Endodermal cell (in vitro differentiated cells): ENCODE data around the gene GARIN5A. TPM values are rescaled to one million over a fixed set of nuclear protein-coding genes. Genes with fewer than 3 reads are reported as not detected.

Experiments
- DNase-seq: peaks from one replicate; pipeline ENCODE4 v3.0.0-alpha.2; 2017
- H3K27ac ChIP-seq: 2 replicates; pipeline ENCODE4 v1.5.1; 2013; ENCODE audit warnings: mild to moderate bottlenecking, low read depth, low read length, moderate library complexity
- H3K27me3 ChIP-seq: 2 replicates; pipeline ENCODE4 v1.6.1; 2013; ENCODE audit warnings: mild to moderate bottlenecking, low read length, moderate library complexity; ENCODE audit not compliant: insufficient read depth, control insufficient read depth, poor library complexity, severe bottlenecking
- H3K36me3 ChIP-seq: 2 replicates; pipeline ENCODE4 v1.7.0; 2013; ENCODE audit warnings: mild to moderate bottlenecking, low read length, moderate library complexity; ENCODE audit not compliant: control insufficient read depth, insufficient read depth
- H3K4me1 ChIP-seq: one replicate; pipeline ENCODE4 v1.7.0; 2013; ENCODE audit warnings: low read length; ENCODE audit not compliant: control insufficient read depth, insufficient read depth
- H3K4me3 ChIP-seq: 2 replicates; pipeline ENCODE4 v1.5.1; 2013; ENCODE audit warnings: mild to moderate bottlenecking, low read length, moderate library complexity
- H3K9ac ChIP-seq: 2 replicates; pipeline ENCODE4 v1.6.1; 2013; ENCODE audit warnings: mild to moderate bottlenecking, low read length, moderate library complexity; ENCODE audit not compliant: poor library complexity, severe bottlenecking; ENCODE audit errors: extremely low read depth
- H3K9me3 ChIP-seq: 2 replicates; pipeline ENCODE4 v1.6.1; 2013; ENCODE audit warnings: mild to moderate bottlenecking, low read length, moderate library complexity; ENCODE audit not compliant: control insufficient read depth
- H3K27ac Mint-ChIP-seq: 2 replicates; pipeline ENCODE4 v1.8.0; 2020; ENCODE audit warnings: mixed read lengths
- H3K27me3 Mint-ChIP-seq: 2 replicates; pipeline ENCODE4 v1.8.0; 2021; ENCODE audit warnings: mild to moderate bottlenecking, mixed read lengths; ENCODE audit not compliant: insufficient read depth
- H3K36me3 Mint-ChIP-seq: 2 replicates; pipeline ENCODE4 v1.8.0; 2020; ENCODE audit warnings: low read depth, mixed read lengths
- H3K4me1 Mint-ChIP-seq: 2 replicates; pipeline ENCODE4 v1.8.0; 2020; ENCODE audit warnings: mixed read lengths
- H3K4me3 Mint-ChIP-seq: 2 replicates; pipeline ENCODE4 v1.8.0; 2020; ENCODE audit warnings: mild to moderate bottlenecking, moderate library complexity, mixed read lengths
- H3K9me3 Mint-ChIP-seq: 2 replicates; pipeline ENCODE4 v1.8.0; 2020; ENCODE audit warnings: mild to moderate bottlenecking, mixed read lengths
- CTCF ChIP-seq: fragments of 200-600 bp; sonication (generic); conservative IDR thresholded peaks from 2 replicates; pipeline ENCODE4 v1.5.0; 2021; ENCODE audit warnings: antibody characterized with exemption, mild to moderate bottlenecking
- WGBS, 2 experiments: methylation state at CpG; one replicate each; pipeline versions ENCODE4 v1.1.5 to v1.1.7; 2013; ENCODE audit warnings: missing lambda C conversion rate in 2 of 2, mixed read lengths in 1 of 2; ENCODE audit not compliant: insufficient coverage in 1 of 2, insufficient read length in 1 of 2; 5-methylcytosine and 5-hydroxymethylcytosine counted together
- total RNA-seq, 2 donors: library from RNA; stranded (reverse); fragmentation: NEBNext Ultra II Directional in 1 of 2; extraction: Animal tissue kit (Norgen Biotek cat#: 25700) in 1 of 2; gene quantifications; 2 replicates in 1 of 2; 3 replicates in 1 of 2; pipeline ENCODE4 v1.2.1, GENCODE V29; 2021

GARIN5A gene
- total RNA-seq, 2 donors from 2014 or later: 8.3 to 9.5 TPM

DNA sequence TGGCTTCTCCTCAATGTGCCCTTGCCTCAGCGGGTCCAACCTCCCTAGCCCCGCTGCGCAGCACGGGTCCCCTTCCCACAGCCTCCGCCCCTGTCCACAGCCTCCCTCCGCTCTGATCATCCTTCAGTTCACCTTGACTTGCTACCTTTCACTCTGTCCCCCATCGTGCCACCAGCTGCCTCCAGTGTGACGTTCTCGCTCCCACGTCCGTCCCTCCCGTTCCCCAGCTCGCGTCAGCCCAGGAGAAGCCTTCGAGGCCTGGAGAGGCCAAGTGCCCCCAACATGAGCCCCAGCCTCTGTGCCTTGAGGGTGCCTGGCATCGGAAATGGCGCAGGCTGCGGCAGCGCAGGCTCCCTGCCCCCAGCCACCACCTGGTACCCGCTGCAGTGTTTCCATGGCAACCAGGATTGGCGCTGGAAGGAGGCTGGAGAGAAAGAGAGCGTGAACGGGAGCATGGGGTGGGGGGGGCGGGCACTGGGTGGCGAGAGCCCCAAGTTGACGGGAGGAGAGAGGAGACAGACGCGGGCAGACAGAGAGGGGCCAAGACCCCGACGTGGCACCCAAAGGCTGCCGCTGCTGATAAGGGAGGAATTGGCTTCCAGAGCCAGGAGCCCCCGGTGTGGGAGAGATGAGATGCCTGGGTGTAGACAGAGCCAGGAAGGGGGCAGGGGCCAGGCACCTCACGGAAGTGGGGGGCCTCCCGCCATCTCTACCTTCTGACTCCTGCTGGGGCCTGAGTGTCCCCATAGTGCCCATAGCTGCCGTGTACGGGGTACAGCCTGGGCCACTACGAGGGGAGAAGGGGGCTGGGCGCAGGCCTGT lies 37.9 kb upstream of the GARIN5A start:
- no peaks in the 10 kb centered on the region for H3K4me1 ChIP-seq
- 87 to 97% methylated on average over 6 to 38 of the region's 38 CpGs for WGBS, 2 experiments

GRCh38 chr19:50513746-50514345 lies 37.2 kb upstream of the GARIN5A start, which contains the start of gene ASPDH:
Gene ASPDH, minus strand, starts transcription at chr19:50513913. Its CDS starts 90 bp downstream, at chr19:50513823.
- 79 to 83% methylated on average over 13 to 22 of the region's 22 CpGs for WGBS, 2 experiments
- H3K27ac Mint-ChIP-seq: no peak within 1 kb of the TSS
- H3K27me3 Mint-ChIP-seq: peaks cover 41% of the 10 kb centered on the region
- no peak for TF ChIP-seq CTCF
- H3K9me3 Mint-ChIP-seq: peaks cover 5% of the 10 kb centered on the region
- peaks cover 1% of the 10 kb centered on the region for H3K4me1 Mint-ChIP-seq
- Histone ChIP-seq H3K36me3 (no peaks in the 10 kb centered on the region), H3K4me1 (no peaks in the 10 kb centered on the region), H3K27me3 (no peaks in the 10 kb centered on the region), H3K27ac (peak within 1 kb of the TSS; percentile 63), H3K9ac (no peak within 1 kb of the TSS), H3K9me3 (no peaks in the 10 kb centered on the region), H3K4me3 (no peak within 1 kb of the TSS)
- no peaks in the 10 kb centered on the region for H3K36me3 Mint-ChIP-seq
- no peak within 1 kb of the TSS for H3K4me3 Mint-ChIP-seq
- peak; percentile 54 for DNase-seq

More for the DNA sequence above, 37.9 kb upstream of the GARIN5A start:
- H3K9ac ChIP-seq: no peak overlapping the region
- no peak for TF ChIP-seq CTCF
- no peaks in the 10 kb centered on the region for H3K27me3 ChIP-seq
- peaks cover 1% of the 10 kb centered on the region for H3K4me1 Mint-ChIP-seq
- peaks cover 5% of the 10 kb centered on the region for H3K9me3 Mint-ChIP-seq
- H3K4me3 Mint-ChIP-seq: no peak overlapping the region
- no peak overlapping the region for H3K27ac Mint-ChIP-seq
- no peaks in the 10 kb centered on the region for H3K9me3 ChIP-seq
- H3K27me3 Mint-ChIP-seq: peaks cover 43% of the 10 kb centered on the region
- H3K36me3 Mint-ChIP-seq: no peaks in the 10 kb centered on the region
- peak overlapping the region; percentile 63 for H3K27ac ChIP-seq
- H3K36me3 ChIP-seq: no peaks in the 10 kb centered on the region
- peak; percentile 46 for DNase-seq
- H3K4me3 ChIP-seq: no peak overlapping the region

DNA sequence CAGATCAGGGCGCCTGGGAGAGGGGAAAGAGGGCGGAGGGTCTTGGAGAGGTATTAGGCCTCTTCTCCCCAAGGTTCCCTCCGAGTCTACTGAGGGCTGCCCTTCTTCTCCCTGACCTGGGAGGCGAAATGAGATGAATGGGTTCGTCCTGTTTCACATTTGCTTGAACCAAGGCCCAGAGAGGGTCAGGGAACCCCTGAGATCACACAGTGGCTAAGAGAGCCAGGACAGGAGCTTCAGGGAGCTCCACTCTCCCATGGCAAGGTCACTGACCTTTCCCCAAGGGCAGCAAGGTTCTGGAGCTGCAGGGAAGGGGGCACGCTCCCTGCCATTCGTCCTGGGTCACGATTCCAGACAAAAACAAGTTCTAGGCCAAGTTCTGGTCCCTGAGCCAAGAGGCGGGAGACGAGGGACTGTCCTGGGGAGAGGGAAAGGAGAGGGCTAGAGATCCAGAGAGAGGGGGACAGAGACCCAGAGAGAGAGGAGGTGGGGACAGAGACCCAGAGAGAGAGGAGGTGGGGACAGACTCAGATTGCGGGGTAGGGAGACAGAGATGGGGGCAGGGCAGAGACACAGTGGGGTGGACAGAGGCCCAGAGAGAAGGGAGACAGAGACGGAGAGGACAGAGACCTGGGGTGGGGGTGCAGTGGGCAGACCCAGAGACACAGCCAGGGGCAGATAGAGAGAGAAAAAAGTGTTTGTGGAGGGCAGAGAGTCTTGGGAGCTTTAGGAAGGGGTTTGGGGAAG lies 36.5 kb upstream of the GARIN5A start:
- DNase-seq: peak; percentile 41
- H3K9me3 ChIP-seq: no peaks in the 10 kb centered on the region
- H3K4me3 Mint-ChIP-seq: no peak overlapping the region
- no peak overlapping the region for H3K27ac ChIP-seq
- H3K9ac ChIP-seq: no peak overlapping the region
- H3K4me1 ChIP-seq: no peaks in the 10 kb centered on the region
- no peaks in the 10 kb centered on the region for H3K9me3 Mint-ChIP-seq
- no peak overlapping the region for H3K4me3 ChIP-seq
- 81 to 86% methylated on average over 8 to 12 of the region's 12 CpGs for WGBS, 2 experiments
- peaks cover 1% of the 10 kb centered on the region for H3K4me1 Mint-ChIP-seq
- H3K27me3 ChIP-seq: no peaks in the 10 kb centered on the region
- no peak overlapping the region for H3K27ac Mint-ChIP-seq
- H3K27me3 Mint-ChIP-seq: peaks cover 41% of the 10 kb centered on the region
- no peaks in the 10 kb centered on the region for H3K36me3 ChIP-seq
- no peak for TF ChIP-seq CTCF
- no peaks in the 10 kb centered on the region for H3K36me3 Mint-ChIP-seq
